Measurements from ENCODE around the gene ZNF687.

ZNF687 gene, protein sequence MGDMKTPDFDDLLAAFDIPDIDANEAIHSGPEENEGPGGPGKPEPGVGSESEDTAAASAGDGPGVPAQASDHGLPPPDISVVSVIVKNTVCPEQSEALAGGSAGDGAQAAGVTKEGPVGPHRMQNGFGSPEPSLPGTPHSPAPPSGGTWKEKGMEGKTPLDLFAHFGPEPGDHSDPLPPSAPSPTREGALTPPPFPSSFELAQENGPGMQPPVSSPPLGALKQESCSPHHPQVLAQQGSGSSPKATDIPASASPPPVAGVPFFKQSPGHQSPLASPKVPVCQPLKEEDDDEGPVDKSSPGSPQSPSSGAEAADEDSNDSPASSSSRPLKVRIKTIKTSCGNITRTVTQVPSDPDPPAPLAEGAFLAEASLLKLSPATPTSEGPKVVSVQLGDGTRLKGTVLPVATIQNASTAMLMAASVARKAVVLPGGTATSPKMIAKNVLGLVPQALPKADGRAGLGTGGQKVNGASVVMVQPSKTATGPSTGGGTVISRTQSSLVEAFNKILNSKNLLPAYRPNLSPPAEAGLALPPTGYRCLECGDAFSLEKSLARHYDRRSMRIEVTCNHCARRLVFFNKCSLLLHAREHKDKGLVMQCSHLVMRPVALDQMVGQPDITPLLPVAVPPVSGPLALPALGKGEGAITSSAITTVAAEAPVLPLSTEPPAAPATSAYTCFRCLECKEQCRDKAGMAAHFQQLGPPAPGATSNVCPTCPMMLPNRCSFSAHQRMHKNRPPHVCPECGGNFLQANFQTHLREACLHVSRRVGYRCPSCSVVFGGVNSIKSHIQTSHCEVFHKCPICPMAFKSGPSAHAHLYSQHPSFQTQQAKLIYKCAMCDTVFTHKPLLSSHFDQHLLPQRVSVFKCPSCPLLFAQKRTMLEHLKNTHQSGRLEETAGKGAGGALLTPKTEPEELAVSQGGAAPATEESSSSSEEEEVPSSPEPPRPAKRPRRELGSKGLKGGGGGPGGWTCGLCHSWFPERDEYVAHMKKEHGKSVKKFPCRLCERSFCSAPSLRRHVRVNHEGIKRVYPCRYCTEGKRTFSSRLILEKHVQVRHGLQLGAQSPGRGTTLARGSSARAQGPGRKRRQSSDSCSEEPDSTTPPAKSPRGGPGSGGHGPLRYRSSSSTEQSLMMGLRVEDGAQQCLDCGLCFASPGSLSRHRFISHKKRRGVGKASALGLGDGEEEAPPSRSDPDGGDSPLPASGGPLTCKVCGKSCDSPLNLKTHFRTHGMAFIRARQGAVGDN

DNA sequence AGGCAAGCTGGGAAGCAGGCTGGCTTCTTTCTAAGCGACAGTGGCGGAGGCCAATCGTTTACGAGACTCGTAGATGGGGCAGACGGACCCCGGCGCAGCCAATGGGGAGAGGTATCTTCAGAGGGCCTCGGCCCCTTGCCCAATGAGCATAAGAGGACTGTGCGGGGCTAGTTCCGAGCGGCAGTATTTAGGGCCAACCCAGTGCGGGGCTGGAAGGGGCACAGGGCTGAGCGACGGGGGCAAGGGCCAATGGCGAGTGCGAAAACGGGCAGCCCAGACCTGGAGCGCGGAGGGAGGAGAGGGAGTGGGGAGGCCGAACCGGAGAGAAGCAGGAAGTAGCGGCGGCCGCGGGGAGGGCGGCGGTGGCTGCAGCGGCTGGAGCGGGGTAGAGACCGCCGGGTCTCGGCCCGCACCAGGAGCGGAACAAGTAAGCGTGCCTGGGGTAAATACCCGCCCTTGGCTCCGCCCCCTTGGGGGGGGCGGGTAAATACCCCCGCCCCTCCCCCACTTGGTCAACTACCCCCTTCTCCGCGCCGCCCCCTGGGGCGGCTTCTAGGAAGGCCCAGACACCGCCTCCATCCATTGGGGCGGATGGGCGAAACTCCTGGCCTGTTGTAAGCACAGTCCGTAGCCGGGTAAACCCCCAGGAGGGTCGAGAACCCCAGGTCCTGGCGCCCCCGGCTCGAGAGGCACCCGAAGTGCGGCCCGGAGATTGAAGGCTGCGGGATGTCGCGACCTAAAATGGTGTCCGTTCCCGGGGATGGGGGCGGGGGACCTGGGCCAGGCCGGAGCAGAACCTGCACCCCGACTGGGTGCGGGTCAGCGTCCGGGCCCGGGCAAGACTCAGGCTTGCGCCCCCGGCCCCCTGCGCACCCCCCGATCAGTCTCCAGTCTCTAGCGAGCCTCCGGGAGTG is at the start of gene ZNF687:
TSS of gene ZNF687 (plus strand) at position 331 of the 914 bp plus-strand sequence. CDS start 3,993 bp downstream, outside the sequence.
- Histone ChIP-seq H3K4me1 (ENCODE audit: control insufficient read depth, insufficient read depth, low read length, unreplicated experiment) (peaks cover 13% of the 10 kb centered on the region), H3K36me3 (ENCODE audit: insufficient read depth, low read length) (no peaks in the 10 kb centered on the region; the same call in 1 of the 2 replicates), H3K79me2 (ENCODE audit: control insufficient read depth, insufficient read depth, low read length, unreplicated experiment) (peaks cover 20% of the 10 kb centered on the region), H3K27ac (ENCODE audit: low read depth, low read length) (peak within 1 kb of the TSS; percentile 94), H3K4me3 (ENCODE audit: low read depth, low read length) (peak within 1 kb of the TSS; percentile 81), H2AFZ (ENCODE audit: low read length, unreplicated experiment) (peak within 1 kb of the TSS; percentile 73), H3K27me3 (ENCODE audit: insufficient read depth, low read length) (no peaks in the 10 kb centered on the region)

DNA sequence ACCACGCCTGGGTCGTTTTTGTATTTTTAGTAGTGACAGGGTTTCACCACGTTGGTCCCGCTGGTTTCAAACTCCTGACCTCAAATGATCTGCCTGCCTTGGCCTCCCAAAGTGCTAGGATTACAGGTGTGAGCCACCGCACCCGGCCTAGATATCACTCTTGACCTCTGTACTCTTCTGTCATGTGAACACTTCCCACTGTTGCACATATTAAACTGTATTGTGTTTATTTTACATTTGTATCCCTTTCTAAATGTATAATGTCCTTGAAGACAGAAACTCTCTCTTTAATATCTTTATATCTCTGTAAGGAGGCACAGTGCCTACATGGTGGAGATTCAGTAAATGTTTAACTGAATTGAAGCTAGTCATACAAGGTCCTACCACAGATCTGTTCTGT is 46.9 kb upstream of the ZNF687 start:
- Histone ChIP-seq H3K36me3 (ENCODE audit: insufficient read depth, low read length) (peaks cover 65% of the 10 kb centered on the region), H3K27me3 (ENCODE audit: insufficient read depth, low read length) (no peaks in the 10 kb centered on the region), H2AFZ (ENCODE audit: low read length, unreplicated experiment) (no peak overlapping the region), H3K79me2 (ENCODE audit: control insufficient read depth, insufficient read depth, low read length, unreplicated experiment) (peaks cover 19% of the 10 kb centered on the region), H3K27ac (ENCODE audit: low read depth, low read length) (no peak overlapping the region), H3K4me1 (ENCODE audit: control insufficient read depth, insufficient read depth, low read length, unreplicated experiment) (peaks cover 21% of the 10 kb centered on the region), H3K4me3 (ENCODE audit: low read depth, low read length) (no peak overlapping the region)

DNA sequence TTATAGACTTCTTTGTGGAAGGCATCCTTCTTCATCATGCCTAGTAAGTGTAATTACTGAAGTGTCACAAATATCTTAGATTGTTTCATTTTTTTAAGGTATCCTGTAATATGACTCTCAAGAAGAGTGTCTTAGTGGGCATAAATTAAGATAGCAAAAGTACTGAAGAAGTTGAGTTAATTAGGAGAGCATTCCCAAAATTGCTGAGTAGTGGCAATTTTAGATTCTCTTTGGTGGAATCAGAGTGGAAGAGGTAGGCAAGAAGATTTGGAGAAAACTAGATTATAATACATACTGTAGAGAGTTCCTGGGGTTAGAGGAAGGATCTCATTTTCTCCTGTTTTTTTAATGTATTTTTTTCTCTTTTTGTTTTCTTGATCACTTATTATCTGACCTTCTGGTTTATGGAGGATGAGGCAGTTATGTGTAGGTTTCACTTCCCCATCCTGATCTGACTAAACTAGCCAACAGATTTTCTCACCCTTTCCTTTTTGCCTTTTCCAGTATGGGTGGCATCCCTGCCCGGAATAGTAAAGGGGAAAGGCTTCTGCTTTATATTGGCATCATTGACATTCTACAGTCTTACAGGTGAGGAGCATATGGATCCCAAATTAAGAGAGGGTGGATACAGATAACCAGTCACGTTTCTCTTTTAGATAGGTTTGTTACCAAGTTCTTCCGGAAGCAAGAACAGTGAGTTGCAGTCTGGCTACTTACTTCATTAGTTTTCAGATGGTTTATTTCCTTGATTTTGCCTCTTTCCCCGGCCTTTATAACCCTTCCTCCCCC is 44.2 kb upstream of the ZNF687 start:
- H3K4me1 ChIP-seq (ENCODE audit: control insufficient read depth, insufficient read depth, low read length, unreplicated experiment) = peaks cover 21% of the 10 kb centered on the region
- no peaks in the 10 kb centered on the region for H3K27me3 ChIP-seq (ENCODE audit: insufficient read depth, low read length)
- peak overlapping the region; percentile 68 for H3K27ac ChIP-seq (ENCODE audit: low read depth, low read length)
- H3K4me3 ChIP-seq (ENCODE audit: low read depth, low read length) = no peak overlapping the region
- peaks cover 17% of the 10 kb centered on the region for H3K79me2 ChIP-seq (ENCODE audit: control insufficient read depth, insufficient read depth, low read length, unreplicated experiment)
- peaks cover 59% of the 10 kb centered on the region for H3K36me3 ChIP-seq (ENCODE audit: insufficient read depth, low read length)
- no peak overlapping the region for H2AFZ ChIP-seq (ENCODE audit: low read length, unreplicated experiment)

DNA sequence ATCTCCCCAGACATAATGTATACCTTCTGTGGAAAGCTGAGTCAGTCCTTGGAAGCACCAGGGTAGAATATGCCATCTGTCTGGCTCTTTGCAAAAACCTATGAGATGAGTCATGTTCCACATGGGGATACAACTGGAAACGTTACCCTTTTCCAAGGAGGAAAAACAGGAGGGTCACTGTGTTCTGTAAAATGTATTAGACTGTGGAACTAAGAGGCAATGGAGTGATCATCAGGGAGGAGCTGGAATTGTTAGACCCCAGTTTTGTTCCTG is 43.7 kb upstream of the ZNF687 start:
- peaks cover 21% of the 10 kb centered on the region for H3K4me1 ChIP-seq (ENCODE audit: control insufficient read depth, insufficient read depth, low read length, unreplicated experiment)
- H3K27me3 ChIP-seq (ENCODE audit: insufficient read depth, low read length) = no peaks in the 10 kb centered on the region
- no peak overlapping the region for H3K4me3 ChIP-seq (ENCODE audit: low read depth, low read length)
- no peak overlapping the region for H2AFZ ChIP-seq (ENCODE audit: low read length, unreplicated experiment)
- H3K36me3 ChIP-seq (ENCODE audit: insufficient read depth, low read length) = peaks cover 64% of the 10 kb centered on the region
- H3K27ac ChIP-seq (ENCODE audit: low read depth, low read length) = peak overlapping the region; percentile 68
- H3K79me2 ChIP-seq (ENCODE audit: control insufficient read depth, insufficient read depth, low read length, unreplicated experiment) = peaks cover 17% of the 10 kb centered on the region

DNA sequence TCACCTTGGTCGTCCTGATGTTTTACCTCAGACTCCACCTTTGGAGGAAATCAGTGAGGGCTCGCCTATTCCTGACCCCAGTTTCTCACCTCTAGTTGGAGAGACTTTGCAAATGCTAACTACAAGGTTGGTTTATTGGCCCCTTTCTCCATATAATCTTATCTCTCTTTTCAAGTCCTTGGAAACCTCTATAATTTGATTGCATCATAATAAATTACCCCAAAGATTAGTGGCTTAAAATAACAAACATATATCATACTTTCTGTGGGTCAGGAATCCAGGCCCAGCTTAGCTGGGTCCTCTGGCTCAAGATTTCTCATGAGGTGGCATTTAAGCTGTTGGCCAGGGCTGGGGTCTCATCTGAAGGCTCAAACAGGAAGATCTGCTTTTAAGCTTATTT is 39.7 kb upstream of the ZNF687 start:
- H3K27ac ChIP-seq (ENCODE audit: low read depth, low read length) = no peak overlapping the region
- no peak overlapping the region for H3K4me3 ChIP-seq (ENCODE audit: low read depth, low read length)
- no peak overlapping the region for H2AFZ ChIP-seq (ENCODE audit: low read length, unreplicated experiment)
- H3K36me3 ChIP-seq (ENCODE audit: insufficient read depth, low read length) = peaks cover 66% of the 10 kb centered on the region
- H3K27me3 ChIP-seq (ENCODE audit: insufficient read depth, low read length) = no peaks in the 10 kb centered on the region
- peaks cover 7% of the 10 kb centered on the region for H3K79me2 ChIP-seq (ENCODE audit: control insufficient read depth, insufficient read depth, low read length, unreplicated experiment)
- H3K4me1 ChIP-seq (ENCODE audit: control insufficient read depth, insufficient read depth, low read length, unreplicated experiment) = peaks cover 16% of the 10 kb centered on the region

DNA sequence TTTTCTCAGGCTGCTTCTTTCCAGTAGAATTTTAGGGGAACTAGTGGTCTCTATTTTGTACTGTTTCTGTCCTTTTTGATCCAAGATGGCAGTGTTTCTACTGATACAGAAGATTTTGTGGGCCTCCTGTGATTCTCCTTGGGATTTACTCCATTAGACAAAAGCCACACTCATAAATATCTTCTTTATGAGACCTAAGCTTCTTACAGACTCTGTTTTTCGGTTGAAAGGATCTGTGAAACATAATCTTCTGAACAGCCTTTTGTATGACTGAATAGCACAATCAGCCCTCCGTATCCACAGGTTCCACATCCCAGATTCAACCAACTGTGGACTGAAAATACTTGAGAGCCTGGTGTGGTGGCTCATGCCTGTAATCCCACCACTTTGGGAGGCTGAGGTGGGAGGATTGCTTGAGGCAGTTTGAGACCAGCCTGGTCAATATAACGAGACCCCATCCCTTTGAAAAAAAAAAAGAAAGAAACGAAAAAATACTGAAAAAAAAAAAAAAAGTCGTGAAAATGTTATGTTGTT is 38.3 kb upstream of the ZNF687 start:
- H3K4me3 ChIP-seq (ENCODE audit: low read depth, low read length) = no peak overlapping the region
- H3K27ac ChIP-seq (ENCODE audit: low read depth, low read length) = no peak overlapping the region
- H3K27me3 ChIP-seq (ENCODE audit: insufficient read depth, low read length) = no peaks in the 10 kb centered on the region
- no peak overlapping the region for H2AFZ ChIP-seq (ENCODE audit: low read length, unreplicated experiment)
- H3K4me1 ChIP-seq (ENCODE audit: control insufficient read depth, insufficient read depth, low read length, unreplicated experiment) = peaks cover 3% of the 10 kb centered on the region
- H3K36me3 ChIP-seq (ENCODE audit: insufficient read depth, low read length) = peaks cover 64% of the 10 kb centered on the region
- H3K79me2 ChIP-seq (ENCODE audit: control insufficient read depth, insufficient read depth, low read length, unreplicated experiment) = peaks cover 7% of the 10 kb centered on the region

DNA sequence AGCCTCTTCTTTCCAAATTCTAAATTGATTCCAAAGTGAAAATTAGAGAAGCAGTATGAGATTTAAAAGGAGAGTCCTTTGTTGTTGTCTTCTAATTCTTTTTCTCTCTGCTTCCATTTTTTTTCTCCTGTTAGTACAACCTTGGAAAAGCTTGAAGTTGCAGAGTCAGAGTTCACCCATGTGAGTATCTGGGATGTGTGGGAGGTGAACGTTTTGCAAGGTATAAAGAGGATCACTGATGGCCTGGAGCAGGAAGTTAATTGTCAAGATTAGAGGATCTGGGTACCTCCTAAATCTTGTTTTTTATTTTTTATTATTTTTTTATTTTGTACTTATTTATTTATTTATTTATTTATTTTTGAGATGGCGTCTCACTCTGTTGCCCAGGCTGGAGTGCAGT is 35.3 kb upstream of the ZNF687 start:
- no peak overlapping the region for H2AFZ ChIP-seq (ENCODE audit: low read length, unreplicated experiment)
- H3K79me2 ChIP-seq (ENCODE audit: control insufficient read depth, insufficient read depth, low read length, unreplicated experiment) = no peaks in the 10 kb centered on the region
- H3K27me3 ChIP-seq (ENCODE audit: insufficient read depth, low read length) = no peaks in the 10 kb centered on the region
- H3K36me3 ChIP-seq (ENCODE audit: insufficient read depth, low read length) = peaks cover 46% of the 10 kb centered on the region
- no peaks in the 10 kb centered on the region for H3K4me1 ChIP-seq (ENCODE audit: control insufficient read depth, insufficient read depth, low read length, unreplicated experiment)
- no peak overlapping the region for H3K27ac ChIP-seq (ENCODE audit: low read depth, low read length)
- H3K4me3 ChIP-seq (ENCODE audit: low read depth, low read length) = no peak overlapping the region

DNA sequence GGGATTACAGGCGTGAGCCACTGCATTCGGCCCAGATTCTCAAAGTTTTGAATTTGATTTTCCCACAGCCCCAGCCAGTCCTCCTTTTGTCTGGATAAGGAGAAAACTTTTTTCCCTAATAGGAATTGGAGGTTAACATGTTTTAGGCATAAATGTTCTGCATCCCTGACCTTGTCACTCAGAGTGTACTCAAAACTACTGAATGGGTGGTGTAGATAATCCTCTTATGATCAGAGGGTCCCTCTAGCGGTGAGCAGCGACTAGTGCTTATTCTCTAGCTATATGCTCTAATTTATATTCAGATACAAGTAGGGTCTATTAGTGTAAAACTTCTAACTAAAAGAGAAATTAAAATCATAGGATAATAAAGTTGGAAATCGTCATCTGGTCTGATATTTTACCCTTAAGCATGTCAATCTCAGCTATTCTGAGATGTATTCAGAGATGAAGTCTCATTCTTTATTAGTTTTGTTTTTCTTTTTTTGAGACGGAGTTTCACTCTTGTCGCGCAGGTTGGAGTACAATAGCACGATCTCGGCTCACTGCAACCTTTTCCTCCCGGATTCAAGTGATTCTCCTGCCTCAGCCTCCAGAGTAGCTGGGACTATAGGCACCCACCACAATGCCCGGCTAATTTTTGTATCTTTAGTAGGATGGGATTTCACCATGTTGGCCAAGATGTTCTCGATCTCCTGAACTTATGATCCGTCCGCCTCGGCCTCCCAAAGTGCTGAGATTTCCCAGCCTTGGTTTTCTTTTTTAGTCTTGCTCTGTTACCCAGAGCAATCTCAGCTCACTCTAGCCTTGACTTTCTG is 30.2 kb upstream of the ZNF687 start:
- no peak overlapping the region for H3K27ac ChIP-seq (ENCODE audit: low read depth, low read length)

More for the DNA sequence above, 30.2 kb upstream of the ZNF687 start:
- H3K79me2 ChIP-seq (ENCODE audit: control insufficient read depth, insufficient read depth, low read length, unreplicated experiment) = peaks cover 17% of the 10 kb centered on the region
- H3K4me1 ChIP-seq (ENCODE audit: control insufficient read depth, insufficient read depth, low read length, unreplicated experiment) = no peaks in the 10 kb centered on the region
- H3K4me3 ChIP-seq (ENCODE audit: low read depth, low read length) = no peak overlapping the region
- no peaks in the 10 kb centered on the region for H3K27me3 ChIP-seq (ENCODE audit: insufficient read depth, low read length)
- H2AFZ ChIP-seq (ENCODE audit: low read length, unreplicated experiment) = no peak overlapping the region
- H3K36me3 ChIP-seq (ENCODE audit: insufficient read depth, low read length) = peaks cover 5% of the 10 kb centered on the region
